ACC112 (cell line): Measurements from ENCODE around the gene OSBPL5.
A peak's percentile ranks its signal among the peaks of the same experiment; 100 is the strongest.

Experiments
- H2AFZ ChIP-seq: fragments of 200-600 bp; sonication (generic); one replicate; pipeline ENCODE4 v1.6.0; 2017; ENCODE audit warnings: antibody characterized with exemption, low read length; ENCODE audit not compliant: unreplicated experiment
- H3K27ac ChIP-seq: fragments of 200-600 bp; sonication (generic); 2 replicates; pipeline ENCODE4 v1.5.1; 2014; ENCODE audit warnings: low read depth, mild to moderate bottlenecking, antibody characterized with exemption, low read length, moderate library complexity
- H3K27me3 ChIP-seq: fragments of 200-600 bp; sonication (generic); 2 replicates; pipeline ENCODE4 v1.6.1; 2014; ENCODE audit warnings: mild to moderate bottlenecking, antibody characterized with exemption, low read length, moderate library complexity, mixed read lengths; ENCODE audit not compliant: insufficient read depth
- H3K36me3 ChIP-seq: fragments of 200-600 bp; sonication (generic); 2 replicates; pipeline ENCODE4 v1.6.1; 2016; ENCODE audit warnings: mild to moderate bottlenecking, antibody characterized with exemption, low read length, moderate library complexity, mixed read lengths; ENCODE audit not compliant: insufficient read depth
- H3K4me1 ChIP-seq: fragments of 200-600 bp; sonication (generic); one replicate; pipeline ENCODE4 v1.6.1; 2016; ENCODE audit warnings: low read length, mixed read lengths; ENCODE audit not compliant: insufficient read depth, unreplicated experiment, control insufficient read depth
- H3K4me3 ChIP-seq: fragments of 200-600 bp; sonication (generic); 2 replicates; pipeline ENCODE4 v1.5.1; 2014; ENCODE audit warnings: mild to moderate bottlenecking, low read depth, low read length
- H3K79me2 ChIP-seq: fragments of 200-600 bp; sonication (generic); one replicate; pipeline ENCODE4 v1.6.0; 2016; ENCODE audit warnings: low read length; ENCODE audit not compliant: control insufficient read depth, unreplicated experiment, insufficient read depth

Gene OSBPL5

DNA sequence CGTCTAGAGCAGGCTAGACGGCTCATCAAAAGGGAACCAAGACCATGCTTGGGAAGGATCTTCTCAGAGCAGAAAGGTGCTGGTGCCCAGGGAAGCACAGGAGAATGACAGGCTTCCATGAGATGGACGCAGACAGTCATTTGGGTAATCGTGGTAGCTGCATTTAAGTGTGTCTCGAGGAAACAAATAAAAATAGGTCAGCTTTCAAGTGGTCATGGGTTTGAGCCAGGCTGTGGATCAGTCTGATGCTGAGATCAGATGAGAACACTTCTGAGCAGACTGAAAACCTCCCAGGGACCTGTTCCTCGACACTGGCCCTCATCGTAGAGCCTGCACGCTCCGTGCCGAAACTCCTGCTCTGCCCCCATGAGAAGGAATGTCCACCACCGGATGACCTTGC is 112.5 kb downstream of the OSBPL5 start:
- Histone ChIP-seq H3K36me3 (no peaks in the 10 kb centered on the region), H3K4me1 (peaks cover 27% of the 10 kb centered on the region), H3K79me2 (peaks cover 82% of the 10 kb centered on the region), H3K27me3 (no peaks in the 10 kb centered on the region), H3K4me3 (no peak overlapping the region), H2AFZ (no peak overlapping the region), H3K27ac (no peak overlapping the region)

DNA sequence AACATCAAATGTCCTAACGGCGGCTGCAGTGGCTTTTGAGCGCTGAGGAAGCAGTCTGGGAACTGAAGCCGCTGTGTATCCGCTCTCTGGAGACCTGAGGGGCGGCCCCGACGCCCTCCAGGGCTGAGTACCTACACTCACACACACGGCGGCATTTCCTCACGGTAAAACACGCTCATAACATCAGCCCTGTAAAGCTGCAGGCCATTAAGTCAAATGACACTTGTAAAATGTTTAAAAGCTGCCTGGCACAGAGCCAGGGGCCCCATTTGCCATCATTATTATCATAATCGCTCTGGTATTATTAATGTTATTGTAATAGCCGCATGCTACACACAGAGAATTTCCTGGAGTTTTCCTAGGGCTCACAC is 113.0 kb downstream of the OSBPL5 start:
- H3K4me3 ChIP-seq, result no peak overlapping the region

DNA sequence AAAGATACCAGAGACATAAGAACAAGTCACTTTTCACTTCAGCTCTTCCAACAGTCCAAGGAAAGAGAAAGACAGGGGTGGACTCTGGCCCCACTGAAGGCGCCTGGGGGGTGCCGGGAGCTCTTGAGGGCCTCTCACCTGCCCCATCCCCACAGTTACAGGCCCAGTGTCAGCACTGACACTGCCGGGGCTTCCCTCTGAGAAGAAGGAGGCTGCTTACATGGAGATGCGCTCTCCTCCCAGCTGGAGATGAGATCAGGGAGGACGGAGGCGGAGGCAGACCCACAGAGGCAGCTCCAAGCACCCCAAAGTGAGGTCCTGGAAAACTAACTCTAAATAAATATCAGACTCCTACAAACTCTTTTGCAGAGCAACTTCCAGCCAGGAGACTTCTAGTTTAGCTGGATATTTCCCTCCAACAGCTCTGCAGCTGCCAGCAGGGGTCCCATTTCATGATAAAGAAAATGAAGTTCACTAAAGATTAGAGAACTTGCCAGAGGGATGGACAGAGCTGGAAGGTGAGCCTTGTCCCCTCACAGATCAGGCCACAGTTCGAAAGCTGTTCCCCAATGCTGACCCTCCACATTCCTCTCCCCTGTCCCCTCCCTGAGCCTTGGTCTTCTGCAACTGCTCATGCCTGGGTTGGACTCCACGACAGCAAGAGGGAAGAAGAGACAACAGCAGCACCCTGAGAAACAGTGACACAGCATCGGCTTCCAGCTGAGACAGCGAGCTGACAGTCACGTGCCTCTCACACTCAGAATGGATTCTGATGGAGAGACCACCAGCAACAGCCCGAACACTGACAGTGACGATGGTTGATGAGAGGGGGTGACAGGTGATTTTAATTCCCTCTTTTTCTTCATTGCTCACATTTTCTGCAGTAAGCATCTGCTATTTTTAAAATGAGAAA is 113.7 kb downstream of the OSBPL5 start:
- H3K27me3 ChIP-seq, result no peaks in the 10 kb centered on the region
- H3K79me2 ChIP-seq, result peaks cover 83% of the 10 kb centered on the region
- H2AFZ ChIP-seq, result no peak overlapping the region
- no peaks in the 10 kb centered on the region for H3K36me3 ChIP-seq
- no peak overlapping the region for H3K27ac ChIP-seq
- H3K4me1 ChIP-seq, result peaks cover 27% of the 10 kb centered on the region
- H3K4me3 ChIP-seq, result no peak overlapping the region

More for the DNA sequence above, 113.0 kb downstream of the OSBPL5 start:
- H2AFZ ChIP-seq, result no peak overlapping the region
- peaks cover 27% of the 10 kb centered on the region for H3K4me1 ChIP-seq
- peaks cover 85% of the 10 kb centered on the region for H3K79me2 ChIP-seq
- no peak overlapping the region for H3K27ac ChIP-seq
- no peaks in the 10 kb centered on the region for H3K36me3 ChIP-seq
- H3K27me3 ChIP-seq, result no peaks in the 10 kb centered on the region

DNA sequence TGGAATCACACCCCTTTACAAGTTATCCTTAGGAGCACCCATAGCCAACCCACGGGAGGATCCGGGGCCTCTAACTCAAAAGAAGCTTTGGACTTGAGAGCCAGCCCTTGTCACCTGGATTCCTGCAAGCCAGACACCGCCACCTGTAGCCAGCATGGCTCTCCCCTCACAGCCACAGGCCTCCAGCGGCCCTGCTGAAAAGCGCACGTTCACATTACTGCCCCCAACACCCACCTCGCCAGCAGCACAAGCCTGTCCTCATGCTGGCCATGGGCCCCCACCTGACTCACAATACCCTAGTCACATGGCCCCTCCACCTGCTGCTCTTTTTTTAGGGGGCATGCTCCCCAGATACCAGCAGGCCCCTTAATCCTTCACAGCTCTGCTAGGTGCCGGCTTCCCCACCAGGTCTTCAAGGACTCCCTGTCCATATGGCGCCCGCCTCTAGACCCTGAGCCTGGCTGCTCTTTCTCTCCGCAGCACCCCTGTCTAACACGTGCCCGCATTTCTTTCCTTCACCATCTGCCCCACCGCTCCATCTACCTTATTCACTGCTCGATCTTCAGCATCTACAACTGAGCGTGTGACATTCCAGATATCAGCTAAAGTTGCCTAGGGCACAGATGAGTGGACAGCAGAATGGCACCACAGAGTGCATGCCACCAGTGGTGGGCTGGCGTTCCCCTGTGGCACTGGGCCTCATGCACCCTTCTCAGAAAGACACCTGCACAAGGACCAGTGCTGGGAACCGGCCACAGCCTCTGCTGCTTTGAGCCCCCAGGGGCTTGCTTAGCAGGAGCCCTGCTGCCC is 114.5 kb downstream of the OSBPL5 start:
- peaks cover 83% of the 10 kb centered on the region for H3K79me2 ChIP-seq
- peak overlapping the region; percentile 65 for H3K27ac ChIP-seq
- no peaks in the 10 kb centered on the region; the same call in 1 of the 2 replicates for H3K36me3 ChIP-seq
- H2AFZ ChIP-seq, result peak overlapping the region; percentile 39
- H3K4me1 ChIP-seq, result peaks cover 19% of the 10 kb centered on the region
- H3K4me3 ChIP-seq, result no peak overlapping the region
- H3K27me3 ChIP-seq, result no peaks in the 10 kb centered on the region

DNA sequence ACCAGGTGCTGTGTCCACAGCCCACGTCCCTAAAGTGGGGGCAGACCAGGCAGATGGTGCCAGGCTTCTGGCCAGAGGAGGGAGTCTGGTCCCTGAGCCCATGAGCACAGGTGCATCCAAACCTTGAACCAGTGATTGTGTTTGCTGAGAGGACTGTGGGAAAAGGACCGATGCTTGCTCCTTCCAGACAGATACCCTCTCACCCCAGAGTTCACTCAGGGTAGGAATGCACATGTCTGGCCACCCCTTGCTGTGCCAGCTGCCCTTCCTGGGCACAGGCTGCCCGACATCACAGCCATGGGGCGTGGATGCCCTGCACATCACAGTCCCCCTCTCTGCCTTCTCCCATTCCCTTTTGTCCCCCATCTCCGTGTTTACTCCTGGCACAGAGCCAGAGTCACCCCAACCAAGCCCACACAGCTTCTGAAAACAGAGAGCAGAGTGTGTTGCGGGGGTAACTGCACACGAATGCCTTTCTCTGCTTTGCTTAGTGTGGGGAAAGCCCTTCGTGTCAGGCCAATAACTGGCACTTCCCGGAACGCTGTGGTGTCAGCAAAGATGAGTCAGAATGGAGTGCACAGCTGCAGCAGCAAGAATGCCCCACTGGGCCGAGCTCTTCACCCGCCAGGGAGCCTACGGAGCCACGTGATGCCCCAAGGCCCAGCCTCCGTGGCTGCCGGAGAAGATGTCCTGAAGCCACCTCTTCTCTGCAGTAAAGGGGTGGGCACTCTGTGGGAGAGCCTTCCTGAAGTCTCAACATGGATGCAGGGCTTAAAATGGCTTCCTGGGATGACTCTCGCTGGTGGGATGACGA is 115.5 kb downstream of the OSBPL5 start:
- H3K79me2 ChIP-seq, result peaks cover 84% of the 10 kb centered on the region

DNA sequence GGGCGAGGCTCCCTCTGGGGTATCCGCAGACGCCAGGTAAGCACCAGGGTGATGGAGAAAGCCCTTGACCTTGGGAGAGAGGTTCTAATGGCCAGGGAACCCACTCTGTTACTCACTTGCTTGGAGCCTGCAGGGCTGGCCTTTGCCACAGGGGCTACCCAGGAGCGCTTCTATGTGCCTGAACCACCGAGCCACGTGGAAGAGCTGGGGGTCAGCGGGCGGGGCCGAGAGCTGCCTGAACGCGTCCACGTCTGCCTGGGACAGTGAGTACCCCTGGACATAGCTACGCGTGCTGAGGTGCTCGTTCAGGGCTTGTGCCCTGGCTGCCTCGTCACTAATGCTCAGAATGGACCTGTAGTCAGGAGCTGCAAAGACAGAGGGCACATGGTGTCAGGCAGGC is 117.5 kb downstream of the OSBPL5 start:
- Histone ChIP-seq H3K79me2 (peaks cover 78% of the 10 kb centered on the region), H3K27me3 (no peaks in the 10 kb centered on the region), H3K27ac (no peak overlapping the region), H3K36me3 (no peaks in the 10 kb centered on the region; the same call in 1 of the 2 replicates), H3K4me1 (peaks cover 41% of the 10 kb centered on the region), H3K4me3 (no peak overlapping the region), H2AFZ (no peak overlapping the region)

More for the DNA sequence above, 115.5 kb downstream of the OSBPL5 start:
- H2AFZ ChIP-seq, result peak overlapping the region; percentile 39
- H3K27me3 ChIP-seq, result no peaks in the 10 kb centered on the region
- H3K4me3 ChIP-seq, result peak overlapping the region; percentile 34
- H3K36me3 ChIP-seq, result no peaks in the 10 kb centered on the region; the same call in 1 of the 2 replicates
- peaks cover 21% of the 10 kb centered on the region for H3K4me1 ChIP-seq
- H3K27ac ChIP-seq, result peak overlapping the region; percentile 72

DNA sequence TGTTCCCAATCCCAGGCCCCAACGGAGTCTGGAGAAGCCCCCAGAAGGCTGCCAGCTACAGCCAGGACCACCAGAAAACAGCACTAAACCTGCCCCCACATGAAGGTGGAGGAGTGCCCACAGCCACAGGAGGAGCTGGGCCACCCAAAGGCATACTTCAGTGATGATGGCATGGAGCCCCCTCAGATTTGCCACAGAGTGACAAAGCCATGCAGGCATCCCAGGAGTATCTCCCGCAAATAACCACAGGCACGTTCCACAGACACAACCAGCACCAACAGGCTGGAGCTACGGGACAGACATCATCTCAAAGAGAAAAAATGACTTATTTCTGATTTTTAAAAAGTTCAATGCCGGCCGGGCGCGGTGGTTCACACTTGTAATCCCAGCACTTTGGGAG is 118.5 kb downstream of the OSBPL5 start:
- no peak overlapping the region for H3K4me3 ChIP-seq
- H3K27me3 ChIP-seq, result no peaks in the 10 kb centered on the region
- H3K27ac ChIP-seq, result no peak overlapping the region
- no peak overlapping the region for H2AFZ ChIP-seq
- peaks cover 2% of the 10 kb centered on the region for H3K36me3 ChIP-seq
- H3K79me2 ChIP-seq, result peaks cover 79% of the 10 kb centered on the region
- H3K4me1 ChIP-seq, result peaks cover 42% of the 10 kb centered on the region

DNA sequence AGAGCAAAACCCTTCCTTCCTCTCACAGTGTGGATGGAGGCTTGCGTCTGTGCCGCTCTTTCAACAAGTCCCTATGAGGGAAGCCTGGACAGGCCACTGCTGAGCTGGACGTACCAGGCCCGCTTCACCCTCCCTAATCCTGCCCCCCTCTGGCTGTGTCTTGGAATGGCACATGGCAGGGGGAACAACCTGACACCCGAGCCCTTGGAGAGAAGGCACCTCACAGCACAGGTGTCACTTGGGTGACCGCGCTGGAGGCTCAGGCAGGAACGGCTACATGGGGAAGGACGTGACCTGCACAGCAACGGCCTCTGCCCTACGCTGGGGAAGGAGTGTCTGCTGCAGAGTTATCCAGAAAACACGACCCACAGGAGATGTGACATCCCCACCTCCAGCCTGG is 118.9 kb downstream of the OSBPL5 start:
- peaks cover 5% of the 10 kb centered on the region for H3K36me3 ChIP-seq
- peaks cover 78% of the 10 kb centered on the region for H3K79me2 ChIP-seq

DNA sequence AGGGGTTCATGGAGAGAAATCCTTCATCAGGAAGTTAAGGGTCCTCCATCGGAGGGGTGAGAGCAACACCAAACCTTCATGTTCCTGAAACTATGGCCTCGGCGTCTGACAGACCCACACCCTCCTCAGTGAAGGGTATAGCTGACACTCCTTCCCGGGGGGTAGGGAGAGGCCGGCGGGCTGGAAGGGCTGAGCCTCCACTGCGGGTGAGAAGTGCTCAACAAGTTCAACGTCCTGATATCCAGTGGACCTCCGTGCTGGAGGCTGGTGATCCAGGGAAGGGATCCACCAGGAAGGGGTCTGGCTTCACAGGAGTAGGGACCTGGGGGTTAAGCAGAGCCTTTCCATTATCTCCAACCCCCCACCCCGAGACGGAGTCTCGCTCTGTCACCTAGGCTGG is 120.2 kb downstream of the OSBPL5 start:
- Histone ChIP-seq H3K4me1 (peaks cover 33% of the 10 kb centered on the region), H3K27me3 (no peaks in the 10 kb centered on the region), H3K36me3 (peaks cover 10% of the 10 kb centered on the region), H2AFZ (no peak overlapping the region), H3K4me3 (no peak overlapping the region), H3K79me2 (peaks cover 71% of the 10 kb centered on the region), H3K27ac (no peak overlapping the region)

More for the DNA sequence above, 118.9 kb downstream of the OSBPL5 start:
- Histone ChIP-seq H3K4me3 (no peak overlapping the region), H2AFZ (no peak overlapping the region), H3K27me3 (no peaks in the 10 kb centered on the region), H3K27ac (no peak overlapping the region), H3K4me1 (peaks cover 42% of the 10 kb centered on the region)

DNA sequence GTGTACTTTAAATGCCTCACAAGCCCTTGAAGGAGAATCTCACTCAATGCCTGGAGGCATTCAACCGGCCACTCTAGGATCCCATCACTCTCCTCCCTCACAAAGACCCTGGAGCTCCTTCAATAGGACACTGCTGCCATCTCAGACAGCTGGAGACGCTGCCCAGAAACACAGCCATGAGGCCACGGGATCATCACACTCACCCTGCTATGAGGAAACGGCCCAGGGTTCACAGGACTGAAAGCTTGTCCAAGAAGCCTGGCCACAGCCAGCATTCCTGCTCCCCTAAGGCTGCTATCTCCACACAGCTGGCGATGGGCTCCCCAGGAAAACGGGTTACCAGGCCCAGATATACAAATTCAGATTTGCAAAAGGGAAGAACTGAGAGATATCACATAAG is 121.1 kb downstream of the OSBPL5 start:
- H3K27ac ChIP-seq, result peak overlapping the region; percentile 70
- H3K4me1 ChIP-seq, result peaks cover 25% of the 10 kb centered on the region
- no peak overlapping the region for H2AFZ ChIP-seq
- H3K79me2 ChIP-seq, result peaks cover 66% of the 10 kb centered on the region
- peaks cover 16% of the 10 kb centered on the region for H3K36me3 ChIP-seq
- H3K27me3 ChIP-seq, result no peaks in the 10 kb centered on the region
- H3K4me3 ChIP-seq, result no peak overlapping the region
